ENCODE results near the gene DNLZ. TPM values are rescaled to one million over a fixed set of nuclear protein-coding genes. Genes with fewer than 3 reads are reported as not detected.

Gene DNLZ
- total RNA-seq, 2 donors from 2014 or later, result 39.4 to 41.3 TPM

GRCh38 chr9:136311051-136312008 lies 52.2 kb downstream of the DNLZ start:
- no peak overlapping the region for H3K27ac ChIP-seq
- H3K27me3 ChIP-seq (replicated peaks; ENCODE audit: insufficient read depth), result no peaks in the 10 kb centered on the region
- TF ChIP-seq CTCF (IDR thresholded peaks at IDR 0.05), result no peak
- H3K4me3 ChIP-seq, result no peak overlapping the region
- H3K9me3 ChIP-seq, result no peaks in the 10 kb centered on the region
- H3K36me3 ChIP-seq, result no peaks in the 10 kb centered on the region
- H3K4me1 ChIP-seq (ENCODE audit: control insufficient read depth in 1 of 2, low read depth in 2 of 2), result no peaks in the 10 kb centered on the region
- no peak for DNase-seq (ENCODE audit: low spot score)
- ATAC-seq (ENCODE audit: insufficient number of reproducible peaks, low FRiP score, low read depth), result no peak

GRCh38 chr9:136310273-136311030 lies 53.1 kb downstream of the DNLZ start:
- H3K27me3 ChIP-seq (replicated peaks; ENCODE audit: insufficient read depth), result no peaks in the 10 kb centered on the region
- H3K36me3 ChIP-seq, result no peaks in the 10 kb centered on the region
- no peak for TF ChIP-seq CTCF (IDR thresholded peaks at IDR 0.05)
- no peak for DNase-seq (ENCODE audit: low spot score)
- H3K27ac ChIP-seq, result no peak overlapping the region
- H3K4me3 ChIP-seq, result no peak overlapping the region
- ATAC-seq (ENCODE audit: insufficient number of reproducible peaks, low FRiP score, low read depth), result no peak
- no peaks in the 10 kb centered on the region for H3K4me1 ChIP-seq (ENCODE audit: control insufficient read depth in 1 of 2, low read depth in 2 of 2)
- no peaks in the 10 kb centered on the region for H3K9me3 ChIP-seq

GRCh38 chr9:136309806-136310220 lies 53.7 kb downstream of the DNLZ start:
- ATAC-seq (ENCODE audit: insufficient number of reproducible peaks, low FRiP score, low read depth), result no peak
- Histone ChIP-seq H3K27me3 (replicated peaks; ENCODE audit: insufficient read depth) (no peaks in the 10 kb centered on the region), H3K4me1 (ENCODE audit: control insufficient read depth in 1 of 2, low read depth in 2 of 2) (no peaks in the 10 kb centered on the region), H3K36me3 (no peaks in the 10 kb centered on the region), H3K27ac (no peak overlapping the region), H3K4me3 (no peak overlapping the region), H3K9me3 (no peaks in the 10 kb centered on the region)
- no peak for TF ChIP-seq CTCF (IDR thresholded peaks at IDR 0.05)
- DNase-seq (ENCODE audit: low spot score), result no peak

Other genes starting within 250 kb of the DNLZ start
- 10 to 100 TPM; 38.9 to 40.1 TPM for gene TMEM250, start 244.9 kb downstream of the DNLZ start, total RNA-seq
- gene LHX3, start 158.6 kb downstream of the DNLZ start, total RNA-seq, result not detected
- 10 to 100 TPM in 1 of 2 donors, 1 to 10 TPM in 1; 7.2 to 13.5 TPM for gene QSOX2, start 117.9 kb downstream of the DNLZ start, total RNA-seq
- not detected for gene CCDC187, start 59.6 kb downstream of the DNLZ start, total RNA-seq
- gene GPSM1, start 36.2 kb downstream of the DNLZ start, total RNA-seq, result 10 to 100 TPM; 29.2 to 33.6 TPM
- gene CARD9, start 9.9 kb upstream of the DNLZ start, total RNA-seq, result 1 to 10 TPM; 1.4 to 6.6 TPM
- 1 to 10 TPM; 8.0 to 8.5 TPM for gene SNAPC4, start 36.4 kb upstream of the DNLZ start, total RNA-seq
- 10 to 100 TPM; 25.3 to 43.1 TPM for gene ENTR1, start 46.9 kb upstream of the DNLZ start, total RNA-seq
- gene PMPCA, start 46.9 kb upstream of the DNLZ start, total RNA-seq, result 10 to 100 TPM; 28.7 to 43.0 TPM
- 10 to 100 TPM; 11.9 to 12.5 TPM for gene INPP5E, start 76.1 kb upstream of the DNLZ start, total RNA-seq
- gene SEC16A, start 119.3 kb upstream of the DNLZ start, total RNA-seq, result 10 to 100 TPM; 59.0 to 72.8 TPM
- gene NOTCH1, start 182.3 kb upstream of the DNLZ start, total RNA-seq, result 10 to 100 TPM; 40.9 to 48.1 TPM

Data from thoracic aorta (tissue), 2 donors.